NCI-H1092 treated with DMSO at 0.1 percent for 48 hours (cell line): ENCODE results near the gene EPHX1.

Experiments
- DNase-seq: peaks from one replicate; lab custom pipeline; 2025; lab: John Stamatoyannopoulos, UW

EPHX1 gene

GRCh38 chr1:225861834-225862580 is 52.1 kb downstream of the EPHX1 start:
- DNase-seq = no peak

GRCh38 chr1:225862581-225862950 is 52.6 kb downstream of the EPHX1 start:
- DNase-seq = no peak

- DNase-seq = no peak
Observed at GRCh38 chr1:225863167-225863566, 53.2 kb downstream of the EPHX1 start.

GRCh38 chr1:225865514-225865913 is 55.6 kb downstream of the EPHX1 start:
- DNase-seq = no peak

GRCh38 chr1:225866061-225866837 is 56.3 kb downstream of the EPHX1 start:
- DNase-seq = no peak

GRCh38 chr1:225866981-225867380 is 57.1 kb downstream of the EPHX1 start:
- no peak for DNase-seq

- no peak for DNase-seq
Observed at GRCh38 chr1:225868631-225869330, 58.9 kb downstream of the EPHX1 start.

GRCh38 chr1:225870911-225871310 is 61.0 kb downstream of the EPHX1 start:
- peak; percentile 95 for DNase-seq

GRCh38 chr1:225871359-225872074 is 61.6 kb downstream of the EPHX1 start:
- DNase-seq = peak; percentile 98

- DNase-seq = no peak
Observed at GRCh38 chr1:225872075-225872430, 62.1 kb downstream of the EPHX1 start.

- no peak for DNase-seq
Observed at GRCh38 chr1:225873281-225873850, 63.4 kb downstream of the EPHX1 start.

GRCh38 chr1:225874431-225874830 is 64.5 kb downstream of the EPHX1 start:
- no peak for DNase-seq

GRCh38 chr1:225875044-225875815 is 65.3 kb downstream of the EPHX1 start:
- no peak for DNase-seq

- no peak for DNase-seq
Observed at GRCh38 chr1:225876900-225877510, 67.1 kb downstream of the EPHX1 start.

GRCh38 chr1:225877580-225877979 is 67.7 kb downstream of the EPHX1 start:
- DNase-seq = peak; percentile 54

- no peak for DNase-seq
Observed at GRCh38 chr1:225878282-225878681, 68.4 kb downstream of the EPHX1 start.

GRCh38 chr1:225879521-225880221 is 69.7 kb downstream of the EPHX1 start:
- no peak for DNase-seq

- peak; percentile 12 for DNase-seq
Observed at GRCh38 chr1:225880222-225880588, 70.3 kb downstream of the EPHX1 start.

GRCh38 chr1:225880636-225881035 is 70.7 kb downstream of the EPHX1 start:
- no peak for DNase-seq
